ENCODE data around the gene FSHR. TPM values are rescaled to one million over a fixed set of nuclear protein-coding genes. Genes with fewer than 3 reads are reported as not detected.

FSHR gene
- total and polyA plus RNA-seq, 2 of the 8 experiments (the other 6 are each of a cell fraction or from before 2014, with no cell fraction given) = not detected

DNA sequence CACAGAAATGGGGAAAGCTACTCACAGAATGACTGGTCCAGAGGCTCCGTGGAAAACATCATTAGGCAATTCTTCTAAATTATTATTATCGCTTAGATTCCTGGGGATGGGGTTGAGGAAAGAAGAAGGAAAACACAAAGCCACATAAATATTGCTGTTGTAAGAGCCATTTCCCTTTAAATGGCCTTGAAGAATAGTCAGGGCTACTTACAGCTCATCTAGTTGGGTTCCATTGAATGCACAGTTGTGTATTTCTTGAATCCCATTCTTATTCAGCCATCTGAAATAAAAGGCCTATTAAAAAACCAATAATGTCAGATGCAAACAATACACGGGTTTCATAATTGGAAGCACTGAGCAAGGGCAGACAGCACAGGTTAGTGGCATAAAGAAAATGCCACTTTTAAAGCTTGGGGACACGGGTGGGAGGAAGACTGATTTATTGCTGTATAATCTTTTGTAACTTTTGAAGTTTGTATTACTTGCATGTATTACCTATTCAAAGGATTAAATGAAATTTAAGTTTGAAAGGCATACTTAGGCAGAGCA, 171.4 kb downstream of the FSHR start:
- no peak overlapping the region for H3K4me3 ChIP-seq (ENCODE audit: extremely low read depth in 1 of 4, insufficient read depth in 2 of 4, low read depth in 3 of 4, low read length in 4 of 4)
- H3K27me3 ChIP-seq (replicated peaks in 1 of 4; ENCODE audit: control insufficient read depth in 3 of 4, extremely low read depth in 1 of 4, insufficient read depth in 3 of 4, low read length in 3 of 4) = no peaks in the 10 kb centered on the region
- no peak overlapping the region for H3K23ac ChIP-seq (ENCODE audit: insufficient read length)
- DNase-seq (ENCODE audit: low read depth in 1 of 2, low spot score in 2 of 2) = no peak
- no peaks in the 10 kb centered on the region for H3K4me1 ChIP-seq (replicated peaks in 1 of 4; ENCODE audit: control insufficient read depth in 3 of 4, insufficient read depth in 4 of 4, low read length in 3 of 4)
- H2BK20ac ChIP-seq (ENCODE audit: low read length) = no peak overlapping the region
- H3K9ac ChIP-seq (replicated peaks in 1 of 4; ENCODE audit: extremely low read depth in 1 of 4, low read depth in 3 of 4, low read length in 3 of 4) = no peak overlapping the region
- H2BK15ac ChIP-seq (ENCODE audit: low read length) = no peak overlapping the region
- CTCF ChIA-PET (ENCODE audit: partially characterized antibody) = interaction anchor here (1.5 kb wide), 1 partner anchor 37 kb away, joined by 5 read pairs; no protein-coding TSS in a partner anchor
- H3K27ac ChIP-seq (ENCODE audit: low read depth, low read length) = no peak overlapping the region
- WGBS, 2 experiments (ENCODE audit: extremely low coverage in 1 of 2, insufficient coverage in 1 of 2, insufficient read length in 1 of 2, insufficient replicate concordance in 2 of 2, low coverage in 1 of 2, low lambda C conversion rate in 2 of 2, missing lambda C conversion rate in 1 of 2) = 91% methylated on average over 4 of the region's 4 CpGs; no CpG with 5 or more reads in 1 of the 2 experiments
- no peaks in the 10 kb centered on the region for H3K79me1 ChIP-seq (ENCODE audit: low read depth, low read length)
- POLR2A ChIA-PET (ENCODE audit: partially characterized antibody) = no interaction called here
- H2BK5ac ChIP-seq (ENCODE audit: low read depth, low read length) = no peak overlapping the region
- H4K20me1 ChIP-seq (replicated peaks in 1 of 2; ENCODE audit: control insufficient read depth in 1 of 2, insufficient read depth in 2 of 2, low read length in 2 of 2) = no peaks in the 10 kb centered on the region
- no peak overlapping the region for H3K18ac ChIP-seq (ENCODE audit: extremely low read depth, low read length)
- H2BK120ac ChIP-seq (replicated peaks; ENCODE audit: low read depth, low read length) = no peak overlapping the region
- no peak overlapping the region for H3K14ac ChIP-seq (ENCODE audit: insufficient read length)
- peaks cover 1% of the 10 kb centered on the region; the same call in 1 of the 2 replicates for H3K23me2 ChIP-seq (ENCODE audit: low read depth, low read length)
- no peak overlapping the region for H2AK5ac ChIP-seq (ENCODE audit: low read depth, low read length)
- H2BK12ac ChIP-seq (ENCODE audit: low read depth, low read length) = no peak overlapping the region
- no peak overlapping the region for H3K4me2 ChIP-seq (ENCODE audit: insufficient read depth in 1 of 2, low read depth in 2 of 2, low read length in 2 of 2)
- no peaks in the 10 kb centered on the region for H3K36me3 ChIP-seq (ENCODE audit: control insufficient read depth in 2 of 4, insufficient read depth in 4 of 4, low read length in 3 of 4)
- no peak for FAIRE-seq
- no peak overlapping the region for H4K5ac ChIP-seq (ENCODE audit: insufficient read length, low read depth, low read length)
- no peak overlapping the region for H2AFZ ChIP-seq (ENCODE audit: low read length)
- H4K8ac ChIP-seq (ENCODE audit: extremely low read depth, insufficient read depth, low read length) = no peak overlapping the region
- H3K79me2 ChIP-seq (ENCODE audit: control insufficient read depth in 1 of 2, insufficient read depth in 2 of 2, low read length in 2 of 2) = no peaks in the 10 kb centered on the region
- TF ChIP-seq SUZ12 (IDR thresholded peaks at IDR 0.05; ENCODE audit: low read length) (no peak), BCL11A (IDR thresholded peaks at IDR 0.05; ENCODE audit: low read depth in 2 of 2, low read length in 2 of 2) (no peak), SAP30 (IDR thresholded peaks at IDR 0.05; ENCODE audit: insufficient read depth, insufficient replicate concordance, low read length) (no peak), CBX8 (IDR thresholded peaks at IDR 0.05; ENCODE audit: borderline replicate concordance, low read depth, low read length) (no peak)
- no peaks in the 10 kb centered on the region for H3K9me3 ChIP-seq (ENCODE audit: insufficient read depth in 2 of 2, low read depth in 1 of 2, low read length in 1 of 2)
- no peak overlapping the region for H3K4ac ChIP-seq (replicated peaks; ENCODE audit: insufficient read length, low read depth, low read length)
- no peak overlapping the region for H4K91ac ChIP-seq (replicated peaks; ENCODE audit: insufficient read length, low read length)
- H3K56ac ChIP-seq (replicated peaks; ENCODE audit: insufficient read length, low read depth, low read length) = no peak overlapping the region
